Prostate gland (tissue), 2 donors: Measurements from ENCODE around the gene TEC.

Source experiments
- CTCF ChIP-seq, 4 experiments: fragments of 200-600 bp in 2 of 4; fragments of 450-650 bp in 2 of 4; sonication (generic) in 2 of 4; IDR thresholded peaks; 1 replicate in 3 of 4; 2 replicates in 1 of 4; pipeline ENCODE4 v1.5.1; 2016 to 2019; ENCODE audit warnings: antibody characterized with exemption in 4 of 4, mild to moderate bottlenecking in 2 of 4, moderate library complexity in 2 of 4
- POLR2A ChIP-seq: fragments of 450-650 bp; IDR thresholded peaks from one replicate; pipeline ENCODE4 v1.6.1; 2016; ENCODE audit warnings: antibody characterized with exemption, mild to moderate bottlenecking
- POLR2AphosphoS5 ChIP-seq: sonication (generic); formaldehyde crosslinking; IDR thresholded peaks from one replicate; pipeline ENCODE4 v1.6.1; 2017; ENCODE audit warnings: antibody characterized with exemption

- TF ChIP-seq CTCF (IDR thresholded peaks at IDR 0.05) = no peak
- TF ChIP-seq POLR2A = no peak
- no peak for TF ChIP-seq POLR2AphosphoS5
Measured at GRCh38 chr4:48121180-48121579, 148.5 kb downstream of the TEC start.
